Stimulated activated naive CD8-positive, alpha-beta T cell treated with anti-CD3 and anti-CD28 coated beads, Interleukin-15, amount 100 ng/mL, for 72 hours (primary cell): ENCODE results near the gene CPLX1.

ENCODE experiments used
- ATAC-seq: fragments of 150-1000 bp; cut with Tn5 transposase; 2 replicates; pipeline ENCODE4 v1.10.0; 2021; ENCODE audit warnings: mild to moderate bottlenecking, moderate library complexity
- DNase-seq, 2 donors: peaks; one replicate each; pipeline ENCODE4 v3.0.0; 2021 to 2022
- H3K27ac Mint-ChIP-seq, 2 donors: one replicate each; pipeline ENCODE4 v1.8.0; 2022; ENCODE audit warnings: mild to moderate bottlenecking in 2 of 2, mixed read lengths in 2 of 2, moderate library complexity in 2 of 2
- H3K27me3 Mint-ChIP-seq: one replicate; pipeline ENCODE4 v1.8.0; 2022; ENCODE audit warnings: mixed read lengths
- H3K4me1 Mint-ChIP-seq: one replicate; pipeline ENCODE4 v1.8.0; 2022; ENCODE audit warnings: mild to moderate bottlenecking, mixed read lengths
- H3K4me3 Mint-ChIP-seq, 2 donors: one replicate each; pipeline ENCODE4 v1.8.0; 2022; ENCODE audit warnings: mild to moderate bottlenecking in 2 of 2, mixed read lengths in 2 of 2, moderate library complexity in 1 of 2
- H3K9me3 Mint-ChIP-seq, 2 donors: one replicate each; pipeline ENCODE4 v1.8.0; 2022; ENCODE audit warnings: mixed read lengths in 2 of 2

Gene CPLX1

DNA sequence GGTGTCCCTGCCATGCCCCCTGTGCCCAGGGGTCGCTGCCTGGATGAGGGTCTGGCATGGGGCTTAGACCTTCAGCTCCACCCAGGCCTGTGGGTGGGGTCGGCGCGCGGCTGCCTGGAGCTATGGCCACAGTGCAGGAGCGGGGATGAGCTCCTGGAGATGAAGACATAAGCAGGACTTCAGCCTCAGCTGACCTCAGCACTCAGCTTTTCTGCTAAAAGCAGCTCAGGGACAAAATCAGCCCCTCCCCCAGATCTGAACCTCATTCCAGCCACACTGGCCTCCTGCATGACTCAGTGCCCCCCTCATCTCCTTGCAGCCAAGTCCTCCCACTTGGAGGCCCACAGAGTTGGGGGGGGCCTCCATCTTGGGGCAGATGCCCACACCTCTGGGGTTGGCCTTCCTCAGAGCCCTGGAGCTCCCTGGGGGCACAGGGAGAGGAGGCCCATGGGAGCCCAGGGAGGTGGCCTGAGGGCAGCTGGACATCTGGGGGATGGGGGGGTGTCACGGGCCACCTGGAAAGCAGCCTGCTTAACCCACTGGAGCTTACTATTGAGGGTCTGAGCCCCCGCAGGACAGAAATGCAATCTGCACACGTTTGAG, 19.4 kb upstream of the CPLX1 start:
- H3K27ac Mint-ChIP-seq = peak overlapping the region in 1 of 2 donors; percentile 34
- ATAC-seq (no peak), DNase-seq (no peak)
- H3K27me3 Mint-ChIP-seq = no peaks in the 10 kb centered on the region
- no peaks in the 10 kb centered on the region for H3K4me1 Mint-ChIP-seq
- peak overlapping the region in 1 of 2 donors; percentile 46 for H3K4me3 Mint-ChIP-seq
- peaks cover 4 to 6% of the 10 kb centered on the region in 2 donors for H3K9me3 Mint-ChIP-seq

DNA sequence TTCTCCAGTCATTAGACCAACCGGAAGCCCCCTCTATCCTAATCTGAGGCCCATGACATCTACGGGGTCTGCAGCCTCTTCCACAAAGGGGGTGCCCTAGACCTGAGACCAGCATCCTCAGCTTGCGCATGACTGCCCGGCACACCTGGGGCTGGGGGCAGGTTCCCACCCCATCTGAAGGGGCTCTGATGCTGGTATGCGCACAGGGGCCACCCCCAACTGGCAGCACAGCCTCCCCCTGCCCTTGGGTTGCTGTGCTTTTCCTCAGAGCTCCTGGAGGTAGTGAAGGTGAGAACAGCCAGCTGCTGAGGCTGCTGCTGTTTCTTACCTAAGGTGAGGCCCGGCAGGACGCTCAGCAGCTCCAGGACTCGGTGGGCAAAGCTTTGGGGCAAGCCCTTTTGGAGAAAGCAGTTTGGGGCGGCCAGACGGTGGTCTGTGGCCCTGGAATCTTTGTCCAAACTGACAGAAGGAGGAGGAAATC, 18.9 kb upstream of the CPLX1 start:
- Mint-ChIP-seq H3K4me1 (no peaks in the 10 kb centered on the region), H3K4me3 (no peak overlapping the region), H3K27me3 (no peaks in the 10 kb centered on the region), H3K9me3 (peaks cover 4 to 6% of the 10 kb centered on the region in 2 donors), H3K27ac (no peak overlapping the region)
- no peak for DNase-seq
- ATAC-seq = no peak

DNA sequence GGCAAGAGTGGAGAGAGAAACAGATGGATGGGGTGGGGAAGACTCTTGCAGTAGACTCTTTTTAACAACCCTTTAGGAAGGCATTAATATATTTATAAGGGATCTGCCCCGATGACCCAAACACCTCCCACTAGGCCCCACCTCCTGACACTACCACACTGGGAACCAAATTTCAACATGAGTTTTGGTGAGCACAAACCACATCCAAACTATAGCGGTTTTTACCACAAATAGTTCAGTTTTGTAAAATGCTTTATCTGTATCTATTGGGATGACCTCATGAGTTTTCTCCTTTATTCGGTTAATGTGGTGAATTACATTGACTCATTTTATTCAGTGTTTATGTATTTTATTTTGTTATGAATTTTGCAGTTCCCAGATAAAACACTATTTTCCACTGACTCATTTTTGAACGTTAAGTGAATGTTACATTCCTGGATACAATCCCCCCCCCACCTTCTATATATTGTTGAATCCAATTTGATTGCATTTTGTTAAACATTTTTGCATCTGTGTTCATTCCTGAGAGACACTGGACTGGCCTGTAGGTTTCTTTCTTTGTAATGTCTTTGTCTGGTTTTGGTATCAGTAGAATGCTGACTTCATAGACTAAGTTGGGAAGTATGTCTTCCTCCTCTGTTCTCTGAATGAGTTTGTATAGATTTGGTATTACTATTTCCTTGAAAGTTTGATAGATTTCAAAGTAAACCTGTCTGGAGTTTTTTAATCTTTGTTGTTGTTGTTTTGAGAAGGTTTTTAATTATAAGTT, 13.9 kb upstream of the CPLX1 start:
- Mint-ChIP-seq H3K4me3 (no peak overlapping the region), H3K27me3 (no peaks in the 10 kb centered on the region), H3K4me1 (no peaks in the 10 kb centered on the region), H3K9me3 (peaks cover 10 to 18% of the 10 kb centered on the region in 2 donors), H3K27ac (peak overlapping the region in 1 of 2 donors; percentile 1)
- DNase-seq = no peak
- ATAC-seq = peak; percentile 61

DNA sequence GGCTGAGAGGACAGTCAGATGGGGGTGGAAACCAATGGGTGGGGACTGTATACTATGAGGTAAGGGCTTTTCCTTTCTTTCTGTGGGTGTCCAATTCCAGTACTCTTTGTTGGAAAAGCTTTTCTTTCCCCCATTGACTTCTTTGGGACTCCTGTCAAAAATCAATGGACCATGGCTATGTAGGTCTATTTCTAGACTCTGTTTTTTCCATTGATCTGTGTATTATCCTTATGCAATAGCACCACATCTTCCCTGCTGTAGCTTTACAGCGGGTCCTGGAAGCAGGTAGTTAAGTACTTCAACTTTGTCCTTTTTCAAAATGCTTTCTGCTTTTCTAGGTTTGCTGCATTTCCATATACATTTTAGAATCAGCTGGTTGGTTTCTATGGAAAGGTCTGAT, 11.8 kb upstream of the CPLX1 start:
- Mint-ChIP-seq H3K27ac (no peak overlapping the region), H3K4me3 (no peak overlapping the region), H3K9me3 (peaks cover 6 to 12% of the 10 kb centered on the region in 2 donors), H3K27me3 (peaks cover 8% of the 10 kb centered on the region), H3K4me1 (peaks cover 9% of the 10 kb centered on the region)
- ATAC-seq (no peak), DNase-seq (no peak)

DNA sequence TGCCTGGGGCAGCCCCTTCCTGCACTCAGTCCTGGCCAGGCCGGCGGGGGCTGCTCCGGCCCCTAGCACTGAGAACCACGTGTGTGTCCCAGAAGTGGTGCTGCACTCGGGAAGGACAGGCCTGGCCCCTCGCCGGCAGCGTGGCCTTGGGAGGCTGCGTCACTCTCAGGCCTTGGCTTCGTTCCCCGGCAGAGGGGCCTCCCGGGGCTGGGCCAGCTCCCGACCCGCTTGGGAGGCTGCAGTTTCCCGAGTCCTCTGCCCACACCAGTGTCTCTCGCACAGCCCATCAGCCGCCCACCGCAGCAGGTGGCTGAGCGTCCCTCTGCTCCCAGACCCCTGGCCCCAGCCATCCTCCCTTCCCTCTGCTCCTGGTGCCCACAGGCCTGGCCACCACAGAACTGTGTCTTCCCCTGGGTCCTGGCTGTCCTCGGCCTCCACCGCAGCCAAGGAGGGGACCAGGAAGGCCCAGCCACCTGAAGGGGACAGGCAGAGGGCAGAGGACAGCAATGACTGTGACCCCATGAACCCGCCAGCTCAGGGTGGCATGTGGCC, 10.9 kb upstream of the CPLX1 start:
- DNase-seq = no peak
- H3K27me3 Mint-ChIP-seq = peaks cover 11% of the 10 kb centered on the region
- peaks cover 6 to 12% of the 10 kb centered on the region in 2 donors for H3K9me3 Mint-ChIP-seq
- no peak for ATAC-seq
- no peak overlapping the region for H3K4me3 Mint-ChIP-seq
- no peak overlapping the region for H3K27ac Mint-ChIP-seq
- peaks cover 11% of the 10 kb centered on the region for H3K4me1 Mint-ChIP-seq

DNA sequence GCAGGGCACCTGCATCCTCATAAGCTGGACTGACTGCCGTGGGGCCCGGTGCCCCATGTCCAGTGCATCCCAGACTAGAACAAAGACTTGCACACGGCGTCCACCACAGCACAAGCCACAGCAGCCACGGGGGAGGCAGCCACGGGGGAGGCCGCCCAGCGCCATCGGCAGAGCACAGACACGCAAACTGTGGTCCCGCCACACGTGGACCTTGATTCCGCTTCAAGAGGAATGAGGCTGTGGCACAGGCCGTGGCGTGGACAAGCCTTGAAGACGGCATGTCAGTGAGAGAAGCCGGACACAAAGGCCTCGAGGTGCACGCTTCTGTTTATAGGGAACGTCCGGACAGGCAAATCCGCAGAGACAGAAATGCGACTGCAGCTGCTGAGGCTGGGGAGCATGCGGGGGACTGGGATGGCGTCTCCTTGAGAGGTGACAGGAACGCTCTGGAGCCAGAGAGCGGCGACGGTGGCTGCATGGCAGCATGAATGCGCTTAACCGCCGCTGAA, 10.1 kb upstream of the CPLX1 start:
- Mint-ChIP-seq H3K4me1 (peaks cover 11% of the 10 kb centered on the region), H3K27ac (no peak overlapping the region)
- no peak for DNase-seq

DNA sequence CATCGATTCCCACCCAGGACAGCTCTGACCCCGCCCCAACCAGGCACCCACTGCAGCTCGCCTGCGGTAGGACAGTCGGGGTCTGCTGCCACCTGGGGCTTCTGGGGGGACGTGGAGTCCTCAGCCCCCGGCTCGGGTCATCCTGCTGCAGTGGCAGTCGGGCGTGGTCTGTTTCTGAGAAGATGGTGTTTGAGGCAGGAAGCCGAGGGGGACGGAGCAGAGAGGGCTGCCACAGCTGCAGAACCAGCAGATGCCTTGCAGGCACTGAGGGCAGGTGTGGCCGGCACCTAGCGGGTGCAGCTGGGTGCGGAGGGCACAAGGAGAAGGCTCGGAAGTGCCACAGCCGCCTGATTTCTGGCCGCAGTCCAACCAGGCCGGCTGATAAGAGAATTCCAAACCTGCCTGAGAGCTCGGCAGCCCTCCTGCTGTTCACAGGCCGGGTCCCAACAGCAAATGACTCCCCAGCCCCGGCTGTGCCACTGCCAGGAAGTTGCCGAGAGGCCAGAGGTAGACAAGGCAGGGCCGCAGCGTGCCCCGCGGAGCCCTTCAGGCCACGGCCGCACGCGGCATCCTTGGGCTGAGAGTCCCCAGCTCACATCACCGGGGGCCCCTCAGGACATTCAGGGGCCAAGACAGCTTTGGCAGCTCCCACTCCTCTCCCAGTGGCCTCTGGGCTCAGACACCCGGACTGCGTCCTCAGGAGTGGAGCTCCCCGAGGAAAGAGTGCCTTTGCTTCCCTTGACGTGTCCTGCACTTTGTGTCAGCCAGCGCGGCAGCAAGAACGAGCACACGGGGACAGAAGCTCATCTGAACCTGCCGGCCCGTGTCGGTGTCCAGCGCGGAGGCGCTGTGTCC, 9.4 kb upstream of the CPLX1 start:
- DNase-seq = no peak
- Mint-ChIP-seq H3K27me3 (peaks cover 17% of the 10 kb centered on the region), H3K9me3 (peaks cover 6 to 19% of the 10 kb centered on the region in 2 donors), H3K4me1 (peaks cover 11% of the 10 kb centered on the region), H3K27ac (no peak overlapping the region), H3K4me3 (no peak overlapping the region)
- ATAC-seq = no peak

More for the DNA sequence above, 10.1 kb upstream of the CPLX1 start:
- peaks cover 6 to 19% of the 10 kb centered on the region in 2 donors for H3K9me3 Mint-ChIP-seq
- no peak overlapping the region for H3K4me3 Mint-ChIP-seq
- peaks cover 11% of the 10 kb centered on the region for H3K27me3 Mint-ChIP-seq
- no peak for ATAC-seq

DNA sequence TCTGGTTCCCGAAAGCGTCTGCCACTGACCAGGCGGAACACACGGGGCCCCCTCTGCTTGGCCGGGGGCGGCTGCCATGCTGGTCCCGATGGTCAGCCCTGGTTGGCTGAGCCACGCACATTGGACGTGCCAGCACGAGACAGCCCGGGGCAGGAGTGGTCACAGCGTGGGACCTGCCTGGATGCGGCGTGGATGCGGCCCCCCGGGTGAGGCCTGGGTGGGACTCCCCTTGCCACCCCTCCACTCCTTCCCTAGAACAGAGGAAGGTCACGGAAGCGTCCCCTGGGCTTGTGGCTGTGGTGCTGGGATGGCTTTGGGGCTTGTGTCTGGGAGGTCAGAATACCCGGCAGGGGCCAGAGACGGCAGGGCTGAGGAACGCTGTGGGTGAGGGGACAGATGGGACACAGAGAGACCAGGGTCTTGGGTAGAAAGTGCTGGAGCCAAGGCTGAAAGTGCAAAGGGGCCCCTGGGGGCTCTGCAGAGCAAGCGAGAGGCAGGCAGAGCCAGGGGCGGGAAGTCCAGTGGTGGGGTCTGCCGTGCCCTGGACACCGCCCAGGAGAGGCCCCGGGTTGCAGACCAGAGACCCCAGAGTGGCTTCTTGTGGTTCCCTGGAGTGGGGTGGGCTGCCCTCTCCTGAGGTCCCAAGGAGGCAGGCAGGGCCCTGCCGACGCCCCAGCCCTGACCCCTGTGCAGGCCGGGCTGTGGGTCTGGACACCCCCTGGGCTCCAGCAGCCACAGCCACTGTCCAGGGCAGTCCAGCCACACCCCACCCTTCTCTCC, 8.6 kb upstream of the CPLX1 start:
- Mint-ChIP-seq H3K4me1 (peaks cover 11% of the 10 kb centered on the region), H3K4me3 (no peak overlapping the region), H3K27ac (no peak overlapping the region), H3K9me3 (peaks cover 6 to 19% of the 10 kb centered on the region in 2 donors), H3K27me3 (peaks cover 25% of the 10 kb centered on the region)
- ATAC-seq (no peak), DNase-seq (no peak)

DNA sequence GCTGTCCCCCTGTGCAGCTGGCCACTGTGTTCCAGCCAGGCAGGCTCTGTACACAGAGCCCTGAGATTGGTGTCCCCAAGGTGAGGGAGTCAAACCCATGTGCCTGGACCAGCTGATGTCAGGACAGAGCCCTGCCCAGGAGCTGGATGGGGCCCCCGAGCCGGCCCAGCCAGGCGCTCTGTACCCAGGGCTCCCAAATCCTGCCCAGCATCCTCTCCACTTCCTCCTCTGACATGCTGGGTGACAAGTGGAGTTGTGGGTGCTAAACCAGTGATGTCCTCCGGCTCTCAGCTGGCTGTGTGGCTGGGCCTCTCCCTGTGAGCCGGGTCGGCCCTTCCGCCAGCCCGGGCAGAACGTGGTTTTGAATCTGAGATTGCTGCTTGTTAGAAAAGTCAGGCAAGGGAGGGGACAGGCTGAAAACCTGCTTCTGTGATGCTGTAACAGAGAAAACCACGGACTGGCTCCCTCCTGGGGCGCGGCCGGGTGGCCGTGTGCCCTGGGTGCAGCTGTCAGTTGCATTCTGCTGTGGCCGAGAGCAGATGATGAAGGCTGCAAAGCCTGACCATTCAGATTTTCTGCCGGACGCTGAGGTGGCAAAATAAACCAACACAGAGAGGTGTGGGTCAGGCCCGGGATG, 7.9 kb upstream of the CPLX1 start:
- ATAC-seq (peak; percentile 18), DNase-seq (no peak)
- Mint-ChIP-seq H3K27ac (no peak overlapping the region), H3K4me3 (no peak overlapping the region), H3K27me3 (peaks cover 31% of the 10 kb centered on the region), H3K4me1 (peaks cover 11% of the 10 kb centered on the region), H3K9me3 (peaks cover 6 to 19% of the 10 kb centered on the region in 2 donors)

DNA sequence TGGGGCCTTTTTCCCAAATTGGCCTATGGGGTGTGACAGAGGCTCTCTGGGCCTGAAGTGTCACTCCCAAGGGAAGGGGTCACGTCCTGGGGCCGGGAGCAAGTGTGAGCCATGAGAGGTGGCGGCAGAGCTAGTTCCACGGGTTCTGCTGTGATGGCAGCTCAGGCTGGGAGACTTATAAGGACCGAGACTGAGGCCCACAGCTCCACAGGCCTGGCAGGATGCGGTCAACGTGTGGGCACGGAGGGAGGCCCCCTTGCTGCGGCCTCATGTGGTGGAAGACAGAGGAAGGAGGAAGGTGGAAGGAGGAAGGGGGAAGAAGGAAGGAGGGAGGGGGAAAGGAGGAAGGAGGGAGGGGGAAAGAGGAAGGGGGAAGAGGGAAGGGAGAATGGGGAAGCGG, 7.2 kb upstream of the CPLX1 start:
- ATAC-seq (peak; percentile 86), DNase-seq (peak in 1 of 2 donors; percentile 57)
- peaks cover 11% of the 10 kb centered on the region for H3K4me1 Mint-ChIP-seq
- H3K27me3 Mint-ChIP-seq = peaks cover 38% of the 10 kb centered on the region
- H3K4me3 Mint-ChIP-seq = peak overlapping the region in 1 of 2 donors; percentile 50
- peaks cover 6 to 19% of the 10 kb centered on the region in 2 donors for H3K9me3 Mint-ChIP-seq
- H3K27ac Mint-ChIP-seq = no peak overlapping the region

DNA sequence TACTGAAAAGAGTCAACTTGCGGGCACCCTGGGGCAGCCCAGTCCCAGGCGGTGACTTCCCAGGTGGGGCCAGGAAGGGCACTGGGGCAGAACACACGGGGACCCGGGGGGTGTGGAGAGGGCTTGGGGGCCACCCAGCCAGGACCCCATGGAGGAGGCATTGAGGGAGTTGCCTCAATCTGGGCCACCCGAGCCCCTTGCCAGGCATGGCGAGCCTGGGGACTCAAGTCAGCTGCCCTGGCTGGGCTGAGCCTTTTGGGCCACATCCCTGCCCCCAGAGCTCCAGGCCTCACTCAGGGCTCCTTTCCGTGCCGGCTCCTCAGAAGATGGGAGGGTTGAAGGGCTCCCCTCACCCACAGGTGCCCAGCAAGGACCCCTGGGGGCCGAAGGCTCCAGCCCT, 6.6 kb upstream of the CPLX1 start:
- Mint-ChIP-seq H3K27ac (no peak overlapping the region), H3K4me3 (no peak overlapping the region), H3K27me3 (peaks cover 44% of the 10 kb centered on the region), H3K9me3 (peaks cover 1 to 13% of the 10 kb centered on the region in 2 donors), H3K4me1 (peaks cover 11% of the 10 kb centered on the region)
- DNase-seq = no peak
- no peak for ATAC-seq

DNA sequence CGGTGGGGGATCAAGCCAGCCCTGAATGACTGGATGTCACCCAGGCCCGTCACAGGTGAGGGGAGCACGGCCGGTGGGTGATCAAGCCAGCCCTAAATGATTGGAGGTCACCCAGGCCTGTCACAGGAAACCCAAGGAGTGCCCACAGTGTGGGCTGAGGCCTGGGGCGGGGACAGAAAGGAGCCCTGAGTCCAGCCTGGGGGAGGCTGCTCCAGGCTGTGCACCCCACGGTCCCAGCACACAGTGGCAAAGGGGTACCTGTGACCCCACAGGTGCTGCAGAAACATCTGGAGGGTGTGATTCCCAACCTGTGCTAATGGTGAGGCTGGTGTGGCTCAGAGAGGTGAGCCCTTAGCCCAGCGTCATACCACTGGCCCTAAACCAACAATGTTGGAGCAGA, 6.2 kb upstream of the CPLX1 start:
- DNase-seq (no peak), ATAC-seq (no peak)
- Mint-ChIP-seq H3K27ac (no peak overlapping the region), H3K9me3 (peaks cover 0 to 9% of the 10 kb centered on the region in 2 donors), H3K4me1 (peaks cover 11% of the 10 kb centered on the region), H3K27me3 (peaks cover 49% of the 10 kb centered on the region), H3K4me3 (no peak overlapping the region)

DNA sequence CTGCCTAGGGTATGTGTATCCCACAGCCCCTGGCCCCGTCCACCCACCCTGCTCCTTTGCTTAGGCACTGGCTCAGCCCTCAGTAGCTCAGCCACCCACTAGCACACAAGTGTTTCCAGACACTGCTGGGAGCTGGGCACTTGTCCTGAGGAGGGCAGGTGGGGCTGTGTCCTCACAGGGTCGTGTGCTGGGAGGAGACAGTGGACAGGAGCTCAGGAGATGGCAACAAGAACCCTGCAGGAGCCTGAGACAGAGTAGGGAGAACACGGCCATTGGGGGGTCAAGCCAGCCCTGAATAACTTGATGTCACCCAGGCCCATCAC, 5.5 kb upstream of the CPLX1 start:
- Mint-ChIP-seq H3K27ac (no peak overlapping the region), H3K9me3 (peaks cover 0 to 7% of the 10 kb centered on the region in 2 donors), H3K4me3 (no peak overlapping the region), H3K27me3 (peaks cover 51% of the 10 kb centered on the region), H3K4me1 (peaks cover 11% of the 10 kb centered on the region)
- ATAC-seq = no peak
- DNase-seq = no peak
